NCI-H82 (cell line): ENCODE data around the gene SERPINB2.
"Not testable (repeated sequence)": the region's sequence is repeated elsewhere in the genome, so short reads cannot be mapped to it uniquely, and the experiment has no call there.

Experiments used
- DNase-seq: peaks from one replicate; lab custom pipeline; 2025; lab: John Stamatoyannopoulos, UW

Gene SERPINB2

GRCh38 chr18:63936932-63937393, 49.5 kb downstream of the SERPINB2 start:
- DNase-seq, result no peak

DNA sequence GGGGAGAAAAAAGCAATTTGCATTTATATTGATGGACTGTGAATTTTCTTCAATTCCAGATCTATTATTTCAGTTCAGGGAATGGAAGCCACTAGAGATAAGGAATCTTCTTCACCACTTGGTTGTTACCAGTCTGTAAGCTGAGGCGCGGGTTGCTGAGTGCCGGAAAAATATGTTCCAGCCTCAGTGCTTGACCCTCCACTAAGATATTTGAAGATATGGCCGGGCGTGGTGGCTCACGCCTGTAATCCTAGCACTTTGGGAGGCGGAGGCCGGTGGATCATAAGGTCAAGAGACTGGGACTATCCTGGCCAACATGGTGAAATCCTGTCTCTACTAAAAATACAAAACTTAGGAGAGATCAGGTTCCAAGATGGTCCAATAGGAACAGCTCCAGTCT, 52.5 kb downstream of the SERPINB2 start:
- no peak for DNase-seq

DNA sequence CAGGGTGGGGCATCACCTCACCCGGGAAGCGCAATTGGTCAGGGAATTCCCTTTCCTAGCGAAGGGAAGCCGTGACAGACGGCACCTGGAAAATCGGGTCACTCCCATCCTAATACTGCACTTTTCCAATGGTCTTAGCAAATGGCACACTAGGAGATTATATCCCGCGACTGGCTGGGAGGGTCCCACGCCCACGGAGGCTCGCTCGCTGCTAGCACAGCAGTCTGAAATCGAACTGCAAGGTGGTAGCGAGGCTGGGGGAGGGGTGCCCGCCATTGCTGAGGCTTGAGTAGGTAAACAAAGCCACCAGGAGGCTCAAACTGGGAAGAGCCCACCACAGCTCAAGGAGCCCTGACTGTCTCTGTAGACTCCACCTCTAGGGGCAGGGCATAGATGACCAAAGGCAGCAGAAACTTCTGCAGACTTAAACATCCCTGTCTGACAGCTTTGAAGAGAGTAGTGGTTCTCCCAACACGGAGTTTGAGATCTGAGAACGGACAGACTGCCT, 53.1 kb downstream of the SERPINB2 start:
- not testable (repeated sequence) for DNase-seq

DNA sequence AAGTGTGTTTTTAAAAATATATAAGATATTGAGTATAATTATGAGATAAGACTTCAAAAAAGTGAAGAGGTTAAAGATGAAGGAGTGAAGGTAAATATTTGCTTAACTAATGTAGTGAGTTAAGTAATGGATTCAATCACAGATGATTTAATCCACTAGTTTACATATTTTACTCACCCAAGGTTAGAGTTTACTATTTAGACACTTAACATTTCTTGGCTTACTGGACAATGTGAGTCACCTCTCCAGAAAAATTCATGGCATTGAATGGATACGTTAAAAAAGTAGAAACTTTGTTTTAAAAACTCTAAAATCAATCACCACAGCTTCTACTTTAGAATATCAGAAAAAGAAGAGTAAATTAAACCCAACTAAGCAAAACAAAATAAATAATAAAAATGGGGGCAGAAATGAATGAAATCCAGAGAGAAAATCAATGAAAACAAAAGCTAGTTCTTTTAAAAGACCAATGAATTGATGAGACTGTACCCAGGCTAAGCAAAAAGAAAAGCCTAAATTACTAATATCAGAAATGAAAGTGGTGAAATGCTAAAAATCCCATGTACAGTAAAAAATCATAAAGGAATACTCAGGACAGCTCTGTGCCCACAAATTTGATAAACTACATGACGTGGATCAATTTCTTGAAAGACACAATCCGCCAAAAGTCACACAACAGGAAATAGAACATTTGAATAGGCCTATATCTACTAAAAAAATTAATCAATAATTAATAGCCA, 59.7 kb downstream of the SERPINB2 start:
- DNase-seq, result no peak

- DNase-seq, result peak; percentile 72
Observed at GRCh38 chr18:63949068-63949737, 61.7 kb downstream of the SERPINB2 start, which contains the start of gene HMSD. TSS of gene HMSD (plus strand) at chr18:63949301. CDS start at chr18:63953456, 4,155 bp downstream.

DNA sequence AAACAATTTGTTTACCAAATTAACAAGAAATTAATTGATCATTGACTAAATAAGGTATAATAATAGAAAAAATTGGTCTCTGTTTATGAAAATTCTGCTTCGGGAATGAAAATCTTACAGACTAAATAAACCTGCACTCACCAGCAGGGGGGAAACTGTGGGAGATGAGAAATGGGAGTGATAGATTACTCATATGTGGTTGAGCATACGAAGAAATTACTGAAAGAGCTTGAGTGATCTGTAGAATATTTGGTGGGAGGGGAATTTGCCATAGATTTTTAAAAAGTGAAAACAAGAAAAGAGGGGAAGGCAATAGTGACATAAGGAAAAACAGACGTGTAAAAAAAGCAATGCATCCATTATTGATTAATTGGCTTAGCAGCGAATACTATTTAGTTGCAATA, 63.8 kb downstream of the SERPINB2 start:
- DNase-seq, result no peak
